Skeletal muscle tissue (tissue), 4 donors: ENCODE measurements around the gene ENTPD7. TPM values are rescaled to one million over a fixed set of nuclear protein-coding genes. Genes with fewer than 3 reads are reported as not detected.
A peak's percentile ranks its signal among the peaks of the same experiment; 100 is the strongest.
"Not testable (repeated sequence)": the region's sequence is repeated elsewhere in the genome, so short reads cannot be mapped to it uniquely, and the experiment has no call there.

ENCODE experiments used
- H3K27ac ChIP-seq: one replicate; pipeline ENCODE4 v1.7.0; 2013; ENCODE audit warnings: mild to moderate bottlenecking, low read depth, low read length, inconsistent platforms
- H3K27me3 ChIP-seq, 3 donors: one replicate each; pipeline ENCODE4 v1.7.0; 2013; ENCODE audit warnings: low read length in 3 of 3; ENCODE audit not compliant: control insufficient read depth in 3 of 3, insufficient read depth in 3 of 3
- H3K36me3 ChIP-seq, 3 donors: one replicate each; pipeline ENCODE4 v1.7.0; 2013; ENCODE audit warnings: low read length in 3 of 3; ENCODE audit not compliant: control insufficient read depth in 3 of 3, insufficient read depth in 3 of 3
- H3K4me1 ChIP-seq, 3 donors: one replicate each; pipeline ENCODE4 v1.7.0; 2013; ENCODE audit warnings: low read length in 3 of 3, mild to moderate bottlenecking in 3 of 3; ENCODE audit not compliant: control insufficient read depth in 3 of 3, insufficient read depth in 3 of 3
- H3K4me3 ChIP-seq, 3 donors: one replicate each; pipeline ENCODE4 v1.7.0; 2013; ENCODE audit warnings: low read length in 3 of 3
- H3K9ac ChIP-seq, 3 donors: one replicate each; pipeline ENCODE4 v1.7.0; 2013; ENCODE audit warnings: low read length in 3 of 3, mild to moderate bottlenecking in 3 of 3, moderate library complexity in 2 of 3, low read depth in 1 of 3
- H3K9me3 ChIP-seq, 3 donors: one replicate each; pipeline ENCODE4 v1.7.0; 2013; ENCODE audit warnings: low read length in 3 of 3; ENCODE audit not compliant: control insufficient read depth in 3 of 3
- total RNA-seq: library from RNA; depleted of rRNA; stranded (reverse); fragments of >200 nt; gene quantifications from one replicate; pipeline ENCODE4 v1.2.3, GENCODE V29; 2014
- donor health status: Osteomylitis.

Gene ENTPD7
- total RNA-seq, 1 donor from 2014 or later = 4.7 TPM

DNA sequence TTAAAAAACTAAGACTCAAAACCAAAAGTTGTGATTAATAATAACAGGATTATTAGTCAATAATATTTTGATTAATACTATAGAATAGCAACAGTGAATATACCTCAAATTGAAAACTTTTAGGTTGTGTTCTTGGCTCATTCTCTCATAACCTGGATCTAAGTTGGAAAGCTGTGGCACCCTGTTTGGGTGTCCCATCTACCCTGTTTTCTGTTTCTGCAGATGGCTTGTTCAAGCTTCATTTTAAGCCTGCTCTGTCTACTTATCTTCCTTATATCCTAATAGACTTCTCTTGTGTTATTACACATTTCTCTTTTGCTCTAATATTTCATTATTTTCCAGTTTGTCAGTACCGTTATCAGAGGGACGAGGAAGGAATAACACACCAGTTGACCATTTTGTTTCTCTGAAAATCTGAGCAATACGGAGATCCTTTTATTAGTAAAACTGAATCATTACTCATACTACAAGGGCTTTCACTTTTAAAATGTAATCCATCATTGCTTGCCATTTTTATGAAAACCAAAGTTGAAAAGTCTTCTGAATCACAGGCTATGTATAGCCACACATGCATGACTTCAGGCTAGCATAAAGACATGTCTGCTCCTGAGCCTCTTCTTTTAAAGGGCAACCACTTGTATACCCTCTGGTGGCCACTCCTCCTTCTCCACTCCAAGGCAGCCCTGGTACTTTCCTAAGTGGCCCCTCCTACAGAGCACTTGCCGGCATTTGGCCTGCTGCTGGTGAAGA lies 50.3 kb downstream of the ENTPD7 start:
- H3K27ac ChIP-seq = no peak overlapping the region
- no peak overlapping the region for H3K9ac ChIP-seq
- H3K9me3 ChIP-seq = no peaks in the 10 kb centered on the region
- H3K4me1 ChIP-seq = no peaks in the 10 kb centered on the region
- no peaks in the 10 kb centered on the region for H3K27me3 ChIP-seq
- no peak overlapping the region for H3K4me3 ChIP-seq
- H3K36me3 ChIP-seq = peaks cover 9 to 31% (median 16%) of the 10 kb centered on the region in 3 donors

DNA sequence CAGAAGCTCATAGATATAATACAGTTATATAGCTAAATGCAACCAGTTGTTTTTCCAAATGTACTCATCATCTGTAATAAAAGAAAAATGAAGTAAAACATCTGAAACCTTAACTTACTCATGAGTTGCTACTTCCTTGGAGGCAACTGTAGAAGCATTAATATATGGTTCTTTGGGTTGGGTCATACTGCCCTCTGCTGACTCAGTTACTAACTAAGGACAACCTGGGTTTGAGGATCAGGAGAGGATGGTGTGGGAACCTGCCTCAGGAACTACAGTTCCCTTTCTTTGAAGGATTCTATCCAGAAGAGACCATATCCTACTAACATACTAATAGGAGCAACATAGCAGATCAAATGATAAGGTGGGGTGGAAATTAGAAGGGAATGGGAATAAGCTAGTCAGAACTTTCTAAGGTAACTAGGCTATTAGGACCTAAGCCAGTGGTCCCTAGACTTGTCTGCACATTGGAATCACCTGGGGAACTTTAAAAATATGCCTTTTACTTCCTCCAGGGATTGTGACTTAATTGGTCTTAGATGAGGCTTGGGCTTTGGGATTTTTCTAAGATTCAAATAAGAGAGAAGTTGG lies 51.9 kb downstream of the ENTPD7 start:
- Histone ChIP-seq H3K27ac (no peak overlapping the region), H3K36me3 (peaks cover 15 to 42% (median 19%) of the 10 kb centered on the region in 3 donors), H3K9ac (no peak overlapping the region), H3K9me3 (no peaks in the 10 kb centered on the region), H3K4me1 (no peaks in the 10 kb centered on the region), H3K27me3 (no peaks in the 10 kb centered on the region), H3K4me3 (no peak overlapping the region)

DNA sequence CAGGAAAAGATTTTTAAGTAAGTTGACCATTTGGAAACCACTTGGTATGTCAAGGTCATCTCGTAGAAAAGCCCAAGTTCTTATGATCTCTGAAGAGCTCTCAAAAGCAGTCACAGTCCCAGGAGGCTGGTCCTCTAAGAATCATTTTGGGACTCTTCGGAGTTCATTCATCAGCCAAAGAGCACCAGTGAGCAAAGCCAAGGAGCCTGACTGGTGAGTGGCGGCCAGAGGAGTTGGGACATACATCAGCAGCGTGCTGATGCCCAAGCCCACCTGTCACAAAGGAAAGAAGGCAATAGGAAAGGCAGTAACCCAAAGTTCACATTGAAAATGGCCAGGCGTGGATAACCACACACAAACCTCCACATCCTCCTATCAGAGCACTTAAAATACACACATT lies 55.1 kb downstream of the ENTPD7 start:
- Histone ChIP-seq H3K36me3 (peaks cover 37 to 67% (median 39%) of the 10 kb centered on the region in 3 donors), H3K27ac (no peak overlapping the region), H3K4me1 (no peaks in the 10 kb centered on the region), H3K4me3 (no peak overlapping the region), H3K27me3 (no peaks in the 10 kb centered on the region), H3K9me3 (no peaks in the 10 kb centered on the region), H3K9ac (no peak overlapping the region)

DNA sequence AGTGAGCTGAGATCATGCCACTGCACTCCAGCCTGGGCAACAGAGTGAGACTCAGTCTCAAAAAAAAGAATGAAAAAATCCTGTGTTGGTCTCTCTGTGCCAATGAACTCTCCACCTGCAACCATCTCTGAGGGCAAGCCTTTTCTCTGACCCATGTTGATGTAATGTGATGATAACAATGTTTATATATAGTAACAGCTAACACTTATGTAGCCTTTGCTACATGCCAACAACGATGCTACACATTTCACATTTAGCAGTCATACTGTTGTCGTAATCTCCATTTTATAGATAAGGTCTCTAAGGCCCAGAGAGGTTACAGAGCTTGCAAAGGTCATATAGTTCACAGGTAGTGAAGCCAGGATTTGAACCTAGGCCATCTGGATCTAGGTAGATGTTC lies 61.1 kb downstream of the ENTPD7 start:
- Histone ChIP-seq H3K4me1 (peaks cover 0 to 5% (median 4%) of the 10 kb centered on the region in 3 donors), H3K27ac (no peak overlapping the region), H3K36me3 (peaks cover 48 to 63% (median 58%) of the 10 kb centered on the region in 3 donors), H3K27me3 (no peaks in the 10 kb centered on the region), H3K4me3 (no peak overlapping the region), H3K9ac (no peak overlapping the region), H3K9me3 (no peaks in the 10 kb centered on the region)

DNA sequence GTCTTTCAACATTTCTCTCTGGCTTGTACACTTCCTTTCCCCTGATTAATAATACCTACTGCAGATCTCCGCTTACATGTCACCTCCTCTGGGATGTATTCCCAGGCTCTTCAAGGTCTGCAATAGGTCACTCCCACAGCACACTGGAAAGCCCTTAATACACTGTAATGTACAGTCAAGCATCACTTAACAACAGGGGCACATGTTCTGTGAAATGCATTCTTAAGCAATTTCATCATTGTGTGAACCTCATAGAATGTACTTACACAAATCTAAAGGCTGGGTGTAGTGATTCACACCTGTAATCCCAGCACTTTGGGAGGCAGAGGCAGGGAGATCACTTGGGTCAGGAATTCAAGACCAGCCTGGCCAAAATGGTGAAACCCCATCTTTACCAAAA lies 70.7 kb downstream of the ENTPD7 start:
- Histone ChIP-seq H3K9me3 (no peaks in the 10 kb centered on the region), H3K36me3 (peaks cover 16 to 34% (median 23%) of the 10 kb centered on the region in 3 donors), H3K4me3 (no peak overlapping the region), H3K4me1 (peaks cover 9 to 15% (median 12%) of the 10 kb centered on the region in 3 donors), H3K9ac (no peak overlapping the region), H3K27me3 (no peaks in the 10 kb centered on the region), H3K27ac (no peak overlapping the region)

DNA sequence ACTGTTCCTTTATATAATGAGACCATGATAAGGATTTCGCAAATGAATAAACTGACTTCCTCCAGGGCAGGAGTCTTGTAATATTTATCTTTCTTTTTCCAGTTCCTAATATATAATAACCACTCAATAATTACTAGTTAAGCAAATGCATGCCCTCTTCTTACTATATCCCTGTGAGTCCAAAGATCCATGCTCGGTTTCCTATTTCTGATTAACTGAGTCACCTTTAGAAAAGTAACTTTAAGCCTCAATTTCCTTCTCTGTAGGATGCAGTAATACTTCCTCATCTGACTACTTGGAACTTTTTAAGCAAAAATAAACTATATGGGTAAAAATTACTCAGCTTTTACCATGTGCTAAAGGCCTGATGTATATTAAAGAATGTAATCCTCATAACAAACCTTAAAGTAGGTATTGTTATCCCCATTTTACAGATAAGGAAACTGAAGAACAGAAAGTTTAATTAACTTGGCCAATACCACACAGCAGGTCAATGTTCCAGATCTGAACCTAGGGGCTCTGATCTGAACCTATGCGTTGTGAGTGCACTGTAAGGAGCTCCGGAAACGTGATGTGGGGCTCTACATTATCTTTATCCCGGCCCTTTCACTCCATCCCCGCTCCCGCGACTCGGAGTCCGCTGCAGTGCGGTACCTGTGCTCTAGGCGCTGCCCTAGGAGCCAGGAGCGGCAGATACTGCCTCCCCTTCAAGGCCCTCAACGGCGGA lies 72.2 kb downstream of the ENTPD7 start:
- peak overlapping the region; percentile 97 for H3K27ac ChIP-seq
- peaks cover 6 to 22% (median 17%) of the 10 kb centered on the region in 3 donors for H3K36me3 ChIP-seq
- no peaks in the 10 kb centered on the region for H3K9me3 ChIP-seq
- peaks cover 14 to 20% (median 15%) of the 10 kb centered on the region in 3 donors for H3K4me1 ChIP-seq
- H3K4me3 ChIP-seq = peak overlapping the region; percentile 95 to 100 (median 99)
- peak overlapping the region; percentile 88 to 99 (median 97) for H3K9ac ChIP-seq
- no peaks in the 10 kb centered on the region for H3K27me3 ChIP-seq

DNA sequence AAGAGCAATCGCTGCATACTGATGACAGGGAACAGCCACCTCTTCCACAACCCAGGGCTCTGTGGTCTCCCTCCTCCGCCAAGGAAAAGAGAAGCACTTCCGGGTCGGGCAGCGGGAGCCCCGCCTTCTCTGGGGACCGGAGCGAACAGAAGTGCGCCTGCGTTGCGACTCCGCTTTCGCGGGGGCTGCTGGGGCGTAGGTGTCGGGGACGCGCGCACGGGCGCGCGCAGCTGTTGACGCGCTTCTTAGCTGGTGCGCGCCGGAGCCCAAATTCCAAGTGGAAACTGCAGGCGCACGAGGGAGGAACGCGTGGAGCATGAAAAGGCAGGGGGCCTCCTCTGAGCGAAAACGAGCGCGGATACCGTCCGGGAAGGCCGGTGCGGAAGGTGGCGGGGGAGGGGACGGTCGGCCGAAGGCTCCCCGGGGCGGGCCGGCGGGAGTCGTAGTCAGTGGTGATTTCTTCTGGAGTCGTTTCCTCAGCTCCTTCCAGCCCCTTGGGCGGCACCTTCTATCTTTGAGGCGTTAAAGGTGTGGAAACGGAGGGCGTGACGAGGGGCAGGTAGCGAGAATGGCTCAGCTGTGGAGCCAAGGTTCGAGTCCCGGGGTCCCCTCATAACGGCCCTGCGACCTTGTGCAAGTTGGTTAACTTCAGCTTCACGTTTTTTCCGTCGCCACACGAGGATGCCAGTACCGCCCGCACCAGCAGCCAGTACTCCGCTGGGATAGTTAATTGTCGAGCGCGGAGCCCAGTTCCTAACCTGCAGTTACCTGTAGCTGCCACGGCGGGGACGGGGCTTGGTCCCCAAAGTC lies 72.9 kb downstream of the ENTPD7 start, which contains the start of the genes COX15 and CUTC:
TSS of gene COX15 (minus strand) at position 95 of the 810 bp plus-strand sequence. CDS start at position 17, 78 bp downstream.
TSS of gene CUTC (plus strand) at position 202 of the 810 bp plus-strand sequence. CDS start at position 317, 115 bp downstream.
- no peaks in the 10 kb centered on the region for H3K27me3 ChIP-seq
- H3K4me3 ChIP-seq = peak within 1 kb of the TSS; percentile 95 to 100 (median 99)
- H3K4me1 ChIP-seq = peaks cover 14 to 20% (median 15%) of the 10 kb centered on the region in 3 donors
- peak within 1 kb of the TSS; percentile 88 to 99 (median 97) for H3K9ac ChIP-seq
- peaks cover 3 to 20% (median 11%) of the 10 kb centered on the region in 3 donors for H3K36me3 ChIP-seq
- peak within 1 kb of the TSS; percentile 97 for H3K27ac ChIP-seq
- no peaks in the 10 kb centered on the region for H3K9me3 ChIP-seq

DNA sequence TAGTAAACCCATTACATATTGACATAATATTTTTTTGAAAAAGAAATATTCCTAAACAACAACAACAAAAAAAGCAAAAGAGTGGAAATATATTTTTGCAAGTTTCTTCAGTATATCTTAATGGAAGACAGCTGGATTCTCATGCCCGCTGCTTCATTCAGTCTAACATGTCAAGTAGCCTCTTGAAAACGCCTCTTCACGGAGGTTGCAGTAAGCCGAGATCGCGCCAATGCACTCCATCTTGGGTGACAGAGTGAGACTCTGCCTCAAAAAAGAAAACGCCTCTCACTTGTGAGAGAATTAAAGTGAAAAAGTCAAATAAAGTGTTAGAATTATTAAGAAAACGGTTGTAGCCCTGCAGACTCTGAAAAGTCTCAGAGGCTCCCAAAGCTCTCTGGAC lies 74.1 kb downstream of the ENTPD7 start:
- no peaks in the 10 kb centered on the region for H3K27me3 ChIP-seq
- H3K4me1 ChIP-seq = peaks cover 14 to 20% (median 15%) of the 10 kb centered on the region in 3 donors
- H3K4me3 ChIP-seq = peak overlapping the region; percentile 51 to 99 (median 80)
- H3K9ac ChIP-seq = peak overlapping the region; percentile 80 to 99 (median 88)
- no peaks in the 10 kb centered on the region for H3K9me3 ChIP-seq
- peak overlapping the region; percentile 97 for H3K27ac ChIP-seq
- H3K36me3 ChIP-seq = peaks cover 5 to 16% (median 12%) of the 10 kb centered on the region in 3 donors

DNA sequence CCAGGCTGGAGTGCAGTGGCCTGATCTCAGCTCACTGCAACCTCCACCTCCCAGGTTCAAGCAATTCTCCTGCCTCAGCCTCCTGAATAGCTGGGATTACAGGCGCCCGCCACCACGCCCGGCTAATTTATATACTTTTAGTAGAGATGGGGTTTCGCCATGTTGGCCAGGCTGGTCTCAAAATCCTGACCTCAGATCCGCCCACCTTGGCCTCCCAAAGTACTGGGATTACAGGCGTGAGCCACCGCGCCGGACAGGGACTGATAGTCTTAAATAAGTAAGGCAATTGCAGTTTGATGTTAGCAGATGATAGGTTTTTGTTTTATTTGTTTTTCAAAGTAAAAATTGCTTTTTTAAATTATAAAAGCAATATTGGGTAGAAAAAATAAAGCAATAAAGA lies 74.8 kb downstream of the ENTPD7 start:
- H3K4me3 ChIP-seq = peak overlapping the region; percentile 44 to 99 (median 80)
- H3K4me1 ChIP-seq = peaks cover 14 to 20% (median 15%) of the 10 kb centered on the region in 3 donors
- H3K9ac ChIP-seq = peak overlapping the region in 2 of 3 donors; percentile 27 to 99
- H3K36me3 ChIP-seq = peaks cover 7 to 18% (median 9%) of the 10 kb centered on the region in 3 donors
- not testable (repeated sequence) for H3K9me3 ChIP-seq, H3K27me3 ChIP-seq
- peak overlapping the region; percentile 97 for H3K27ac ChIP-seq
